ENCODE results near the gene ZNF521. TPM values are rescaled to one million over a fixed set of nuclear protein-coding genes. Genes with fewer than 3 reads are reported as not detected.

ZNF521 gene
- total and polyA plus RNA-seq, 4 donors = 0.50 to 3.7 (median 1.5) TPM

GRCh38 chr18:25243754-25244153 lies 108.2 kb downstream of the ZNF521 start (continued):
- TF ChIP-seq MAX (IDR thresholded peaks at IDR 0.05) (no peak), GABPA (IDR thresholded peaks at IDR 0.05 in 1 of 2, conservative IDR thresholded peaks at IDR 0.05 in 1 of 2) (no peak)

GRCh38 chr18:25243257-25243656 lies 108.7 kb downstream of the ZNF521 start:
- 52% methylated on average over 2 of the region's 2 CpGs for WGBS
- Histone ChIP-seq H3K9ac (ENCODE audit: low read depth in 1 of 2, low read length in 2 of 2) (no peak overlapping the region), H3K4me3 (ENCODE audit: low read depth in 1 of 3, low read length in 3 of 3) (no peak overlapping the region), H3K4me1 (ENCODE audit: control insufficient read depth in 4 of 4, insufficient read depth in 4 of 4, low read length in 3 of 4) (no peaks in the 10 kb centered on the region), H3K9me3 (ENCODE audit: control insufficient read depth in 4 of 4, low read length in 3 of 4) (peaks cover 0 to 3% (median 0%) of the 10 kb centered on the region in 4 donors), H3K36me3 (ENCODE audit: control insufficient read depth in 4 of 4, insufficient read depth in 3 of 4, low read depth in 1 of 4, low read length in 3 of 4) (no peaks in the 10 kb centered on the region), H3K27me3 (ENCODE audit: control insufficient read depth in 4 of 4, insufficient read depth in 4 of 4, low read length in 3 of 4) (no peaks in the 10 kb centered on the region), H3K27ac (ENCODE audit: low read depth in 1 of 2, low read length in 2 of 2) (no peak overlapping the region)
- no peak for DNase-seq (ENCODE audit: low spot score)
- TF ChIP-seq NR2F2 (IDR thresholded peaks at IDR 0.05) = no peak
- TF ChIP-seq ZBTB33 (IDR thresholded peaks at IDR 0.05) = no peak
- no peak for TF ChIP-seq FOXA2 (IDR thresholded peaks at IDR 0.05)
- TF ChIP-seq CTCF (IDR thresholded peaks at IDR 0.05; ENCODE audit: low read depth, low read length, missing input control) = no peak
- no peak for TF ChIP-seq ATF3 (IDR thresholded peaks at IDR 0.05)
- no peak for TF ChIP-seq HNF4A (conservative IDR thresholded peaks at IDR 0.05)
- no peak for TF ChIP-seq EGR1 (IDR thresholded peaks at IDR 0.05; ENCODE audit: low read depth in 2 of 2)

GRCh38 chr18:25240420-25240770 lies 111.6 kb downstream of the ZNF521 start:
- H3K4me3 ChIP-seq (ENCODE audit: low read depth in 1 of 3, low read length in 3 of 3) = no peak overlapping the region
- TF ChIP-seq TAF1 (conservative IDR thresholded peaks at IDR 0.05) = no peak
- no peak for TF ChIP-seq SP1 (IDR thresholded peaks at IDR 0.05)
- TF ChIP-seq REST (IDR thresholded peaks at IDR 0.05) = no peak
- no peak for TF ChIP-seq HNF4G (IDR thresholded peaks at IDR 0.05)
- no peak for TF ChIP-seq EGR1 (IDR thresholded peaks at IDR 0.05; ENCODE audit: low read depth in 2 of 2)
- no peak for TF ChIP-seq ATF3 (IDR thresholded peaks at IDR 0.05)
- TF ChIP-seq FOXA1 (IDR thresholded peaks at IDR 0.05) = no peak
- TF ChIP-seq RXRA (IDR thresholded peaks at IDR 0.05) = no peak
- TF ChIP-seq RAD21 (IDR thresholded peaks at IDR 0.05) = no peak
- TF ChIP-seq ZBTB33 (IDR thresholded peaks at IDR 0.05) = no peak
- TF ChIP-seq CTCF (IDR thresholded peaks at IDR 0.05; ENCODE audit: low read depth, low read length, missing input control) = no peak
- no peak overlapping the region for H3K9ac ChIP-seq (ENCODE audit: low read depth in 1 of 2, low read length in 2 of 2)
- WGBS = 78% methylated on average over 5 of the region's 5 CpGs
- no peak overlapping the region for H3K27ac ChIP-seq (ENCODE audit: low read depth in 1 of 2, low read length in 2 of 2)
- H3K27me3 ChIP-seq (ENCODE audit: control insufficient read depth in 4 of 4, insufficient read depth in 4 of 4, low read length in 3 of 4) = no peaks in the 10 kb centered on the region
- H3K36me3 ChIP-seq (ENCODE audit: control insufficient read depth in 4 of 4, insufficient read depth in 3 of 4, low read depth in 1 of 4, low read length in 3 of 4) = no peaks in the 10 kb centered on the region
- DNase-seq (ENCODE audit: low spot score) = no peak
- H3K9me3 ChIP-seq (ENCODE audit: control insufficient read depth in 4 of 4, low read length in 3 of 4) = peaks cover 0 to 3% (median 0%) of the 10 kb centered on the region in 4 donors
- no peaks in the 10 kb centered on the region for H3K4me1 ChIP-seq (ENCODE audit: control insufficient read depth in 4 of 4, insufficient read depth in 4 of 4, low read length in 3 of 4)
